Stimulated activated CD8-positive, alpha-beta memory T cell treated with anti-CD3 and anti-CD28 coated beads, Interleukin-15, amount 100 ng/mL, for 4 hours (primary cell): ENCODE measurements around the gene LSAMP.

Experiments used
- DNase-seq, 2 donors: peaks; one replicate each; pipeline ENCODE4 v3.0.0-alpha.2; 2020; ENCODE audit warnings: low read depth in 2 of 2

The LSAMP gene

GRCh38 chr3:116432795-116433194 lies 12.5 kb downstream of the LSAMP start:
- DNase-seq = no peak

GRCh38 chr3:116429479-116430269 lies 15.6 kb downstream of the LSAMP start:
- DNase-seq = no peak

- DNase-seq = no peak
Observed at GRCh38 chr3:116426036-116426435, 19.3 kb downstream of the LSAMP start.

GRCh38 chr3:116425126-116425525 lies 20.2 kb downstream of the LSAMP start:
- no peak for DNase-seq

GRCh38 chr3:116423945-116424344 lies 21.3 kb downstream of the LSAMP start:
- DNase-seq = no peak

- no peak for DNase-seq
Observed at GRCh38 chr3:116423374-116423773, 21.9 kb downstream of the LSAMP start.

- no peak for DNase-seq
Observed at GRCh38 chr3:116417151-116417550, 28.1 kb downstream of the LSAMP start.

- DNase-seq = no peak
Observed at GRCh38 chr3:116413319-116413718, 32.0 kb downstream of the LSAMP start.

- DNase-seq = no peak
Observed at GRCh38 chr3:116408473-116408872, 36.8 kb downstream of the LSAMP start.

GRCh38 chr3:116405231-116405630 lies 40.1 kb downstream of the LSAMP start:
- DNase-seq = no peak

GRCh38 chr3:116399701-116400226 lies 45.5 kb downstream of the LSAMP start:
- DNase-seq = no peak

GRCh38 chr3:116394365-116394764 lies 50.9 kb downstream of the LSAMP start:
- no peak for DNase-seq

GRCh38 chr3:116393199-116393598 lies 52.1 kb downstream of the LSAMP start:
- no peak for DNase-seq

GRCh38 chr3:116392291-116392690 lies 53.0 kb downstream of the LSAMP start:
- DNase-seq = no peak

- no peak for DNase-seq
Observed at GRCh38 chr3:116391296-116392201, 53.7 kb downstream of the LSAMP start.

GRCh38 chr3:116390318-116390717 lies 55.0 kb downstream of the LSAMP start:
- no peak for DNase-seq

GRCh38 chr3:116388867-116389385 lies 56.4 kb downstream of the LSAMP start:
- no peak for DNase-seq

- DNase-seq = no peak
Observed at GRCh38 chr3:116386168-116386567, 59.1 kb downstream of the LSAMP start.

GRCh38 chr3:116384717-116385116 lies 60.6 kb downstream of the LSAMP start:
- no peak for DNase-seq

- no peak for DNase-seq
Observed at GRCh38 chr3:116378077-116378476, 67.2 kb downstream of the LSAMP start.

- no peak for DNase-seq
Observed at GRCh38 chr3:116374901-116375300, 70.4 kb downstream of the LSAMP start.

GRCh38 chr3:116367761-116368395 lies 77.4 kb downstream of the LSAMP start:
- no peak for DNase-seq
